HepG2 (cell line): ENCODE measurements around the gene SCN9A. TPM values are rescaled to one million over a fixed set of nuclear protein-coding genes. Genes with fewer than 3 reads are reported as not detected.

ENCODE experiments used
- ATAC-seq: fragments of 200-7000 bp; cut with Tn5 transposase; 3 replicates; pipeline ENCODE4 v1.9.1; 2020; ENCODE audit warnings: mild to moderate bottlenecking, moderate library complexity
- BruUV-seq: library from RNA; stranded (reverse); fragments of 400-500 nt; replicated peaks from 2 replicates; lab custom pipeline; 2021; lab: Mats Ljungman, UMichigan
- CTCF ChIA-PET: fragments of 300-600 bp; formaldehyde crosslinking; extraction: SDS; loops from one replicate; lab custom pipeline; 2021; ENCODE audit warnings: low total read pairs, inconsistent platforms, low intra/inter-chr PET ratio; lab: Yijun Ruan, JAX
- POLR2A ChIA-PET: fragments of 350-600 bp; sonication (Branson Sonifier 250); formaldehyde crosslinking; loops from one replicate; lab custom pipeline; 2020; ENCODE audit warnings: antibody characterized with exemption, inconsistent platforms; lab: Yijun Ruan, JAX
- DNase-seq: peaks from one replicate; pipeline ENCODE4 v3.0.0-alpha.2; 2015; ENCODE audit warnings: low spot score
- FAIRE-seq: peaks from 3 replicates; lab custom pipeline; 2011; peaks lifted over from hg19 to GRCh38; lab: Jason Lieb, UNC
- H2AFZ ChIP-seq: one replicate; pipeline ENCODE4 v1.6.1; 2011; ENCODE audit warnings: low read length, inconsistent platforms
- H3K27ac ChIP-seq: fragments of 300-600 bp; 3 replicates; pipeline ENCODE4 v1.8.0; 2011; ENCODE audit warnings: mixed run types, mild to moderate bottlenecking, mixed read lengths, low read length, inconsistent platforms; ENCODE audit not compliant: insufficient read depth; ENCODE audit errors: extremely low read length
- H3K27me3 ChIP-seq, 2 experiments: fragments of 200-600 bp in 1 of 2; 2 replicates in 1 of 2; 3 replicates in 1 of 2; pipeline versions ENCODE4 v1.6.0 to v1.8.0; 2011; ENCODE audit warnings: low read length in 2 of 2, mild to moderate bottlenecking in 2 of 2, moderate library complexity in 2 of 2, inconsistent platforms in 1 of 2; ENCODE audit not compliant: insufficient read depth in 2 of 2, control insufficient read depth in 1 of 2
- H3K36me3 ChIP-seq, 2 experiments: fragments of 200-600 bp in 1 of 2; replicated peaks in 1 of 2; 2 replicates in 1 of 2; 3 replicates in 1 of 2; pipeline versions ENCODE4 v1.5.1 to v1.8.0; 2011; ENCODE audit warnings: low read length in 2 of 2, inconsistent platforms in 1 of 2; ENCODE audit not compliant: insufficient read depth in 2 of 2, control insufficient read depth in 1 of 2
- H3K4me1 ChIP-seq: 2 replicates; pipeline ENCODE4 v1.5.1; 2012; ENCODE audit warnings: low read length, inconsistent platforms; ENCODE audit not compliant: insufficient read depth
- H3K4me2 ChIP-seq: 2 replicates; pipeline ENCODE4 v1.6.0; 2011; ENCODE audit warnings: low read depth, low read length, inconsistent platforms
- H3K4me3 ChIP-seq, 3 experiments: fragments of 200-600 bp in 1 of 3; sonication (generic), shearing (Covaris generic) in 1 of 3; replicated peaks in 1 of 3; 2 replicates each; pipeline ENCODE4 v1.5.1; 2011 to 2016; ENCODE audit warnings: low read length in 3 of 3, inconsistent platforms in 2 of 3, low read depth in 2 of 3, mild to moderate bottlenecking in 2 of 3, control low read depth in 1 of 3, mixed read lengths in 1 of 3; ENCODE audit not compliant: insufficient read depth in 1 of 3
- H3K79me2 ChIP-seq: one replicate; pipeline ENCODE4 v1.6.1; 2011; ENCODE audit warnings: low read length, inconsistent platforms; ENCODE audit not compliant: insufficient read depth
- H3K9ac ChIP-seq: 2 replicates; pipeline ENCODE4 v1.6.0; 2011; ENCODE audit warnings: mild to moderate bottlenecking, low read depth, low read length, inconsistent platforms; ENCODE audit not compliant: insufficient read depth
- H3K9me3 ChIP-seq: 2 replicates; pipeline ENCODE4 v1.5.1; 2012; ENCODE audit warnings: mild to moderate bottlenecking, low read length
- H4K20me1 ChIP-seq: 2 replicates; pipeline ENCODE4 v1.6.0; 2011; ENCODE audit warnings: inconsistent platforms, mild to moderate bottlenecking, low read length, moderate library complexity; ENCODE audit not compliant: insufficient read depth
- ARID3A ChIP-seq: IDR thresholded peaks from 2 replicates; pipeline ENCODE4 v1.6.1; 2012; ENCODE audit warnings: low read depth, low read length, improper control_type of control experiment
- CBFB ChIP-seq: sonication (generic); formaldehyde crosslinking; IDR thresholded peaks from 2 replicates; pipeline ENCODE4 v1.4.0; 2020; ENCODE audit warnings: missing genetic modification reagents
- CREM ChIP-seq, 2 experiments: sonication (generic) in 1 of 2; formaldehyde crosslinking in 1 of 2; IDR thresholded peaks; 2 replicates each; pipeline versions ENCODE4 v1.4.0 to v1.6.1; 2016 to 2020; ENCODE audit warnings: antibody characterized with exemption in 1 of 2, mild to moderate bottlenecking in 1 of 2, missing genetic modification reagents in 1 of 2
- CTCF ChIP-seq: sonication (generic); formaldehyde crosslinking; IDR thresholded peaks from 2 replicates; pipeline ENCODE4 v1.5.0; 2020; ENCODE audit warnings: mild to moderate bottlenecking, missing genetic modification reagents, moderate library complexity
- HMGXB4 ChIP-seq, 2 experiments: sonication (generic) in 1 of 2; formaldehyde crosslinking in 1 of 2; IDR thresholded peaks; 2 replicates each; pipeline versions ENCODE4 v1.4.0 to v1.6.1; 2018 to 2020; ENCODE audit warnings: missing genetic modification reagents in 2 of 2, borderline replicate concordance in 1 of 2, low read depth in 1 of 2, mild to moderate bottlenecking in 1 of 2, missing biosample characterization in 1 of 2
- MIXL1 ChIP-seq: IDR thresholded peaks from 2 replicates; pipeline ENCODE4 v1.6.1; 2016
- RAD21 ChIP-seq: fragments of 450-650 bp; formaldehyde crosslinking; IDR thresholded peaks from 2 replicates; pipeline ENCODE4 v1.5.0; 2020; ENCODE audit warnings: mild to moderate bottlenecking
- SMC3 ChIP-seq: IDR thresholded peaks from 2 replicates; pipeline ENCODE4 v1.6.1; 2011; ENCODE audit warnings: low read length, improper control_type of control experiment
- STAG1 ChIP-seq: sonication (generic); formaldehyde crosslinking; IDR thresholded peaks from 2 replicates; pipeline ENCODE4 v1.4.0; 2020; ENCODE audit warnings: missing genetic modification reagents
- ZNF142 ChIP-seq: sonication (generic); formaldehyde crosslinking; IDR thresholded peaks from 2 replicates; pipeline ENCODE4 v1.4.0; 2020; ENCODE audit warnings: missing genetic modification reagents
- WGBS: methylation state at CpG from one replicate; pipeline ENCODE4 v1.1.6; 2017; ENCODE audit warnings: low lambda C conversion rate; 5-methylcytosine and 5-hydroxymethylcytosine counted together
- in situ Hi-C: cut with HindIII; loops from 2 replicates; pipeline ENCODE4 v1.10.0; 2017; ENCODE audit warnings: low pct_unique_long_range_greater_than_20kb; ENCODE audit not compliant: extremely low pct_ligation_motif_present
- intact Hi-C: fragments of 100-400 bp; cut with micrococcal nuclease; formaldehyde crosslinking; loops from one replicate; pipeline ENCODE4 v1.10.0; 2022; ENCODE audit not compliant: unreplicated experiment
- polyA plus RNA-seq, 8 experiments: library from polyadenylated mRNA; depleted of rRNA in 3 of 8; stranded (reverse) in 7 of 8; unstranded in 1 of 8; fragments of >200 nt; fragmentation: Illumina TruSeq in 4 of 8; extraction: Trizol in 4 of 8; gene quantifications; 2 replicates each; pipeline versions ENCODE4 v1.2.1 to v1.2.3, GENCODE V29; 2011 to 2016; ENCODE audit warnings: low read depth in 4 of 8, missing spikeins in 1 of 8, mixed read lengths in 1 of 8; ENCODE audit not compliant: insufficient read depth in 1 of 8
- total RNA-seq, 5 experiments: library from RNA; depleted of rRNA; stranded (reverse); fragments of >200 nt; fragmentation: Illumina TruSeq; extraction: Trizol; gene quantifications; 2 replicates each; pipeline ENCODE4 v1.2.3, GENCODE V29; 2016; ENCODE audit warnings: low read depth in 1 of 5

Gene SCN9A
- total and polyA plus RNA-seq, 2 of the 13 experiments (the other 11 are each of a cell fraction or from before 2014, with no cell fraction given), result 15.3 to 24.3 TPM

- ATAC-seq (peak; percentile 87), DNase-seq (peak; percentile 60), FAIRE-seq (no peak)
- Histone ChIP-seq H4K20me1 (no peaks in the 10 kb centered on the region), H2AFZ (no peak overlapping the region), H3K36me3 (no peaks in the 10 kb centered on the region), H3K79me2 (no peaks in the 10 kb centered on the region), H3K9me3 (no peaks in the 10 kb centered on the region), H3K4me3 (peak overlapping the region in 2 of 3 experiments; percentile 19 to 26; a peak in 2 of 6 replicates), H3K4me2 (peak overlapping the region; percentile 70), H3K4me1 (peaks cover 30% of the 10 kb centered on the region), H3K9ac (no peak overlapping the region), H3K27ac (no peak overlapping the region), H3K27me3 (no peaks in the 10 kb centered on the region)
- BruUV-seq, result no TSS peak
- ChIA-PET POLR2A (interaction anchor here (0.9 kb wide), 1 partner anchor 8 kb away, joined by 4 read pairs; no protein-coding TSS in a partner anchor), CTCF (interaction anchor here (0.7 to 2.4 kb wide), 3 partner anchors 59 to 465 kb away, joined by 3 to 19 read pairs (median 5); partner anchors contain the start of gene TTC21B)
- in situ Hi-C loops (loop anchor here (5.0 kb wide), 1 partner anchor 467 kb away; the partner anchor contains the start of gene TTC21B), intact Hi-C loops (loop anchor here (1.0 to 5.0 kb wide), 6 partner anchors 42 to 1017 kb away; partner anchors contain the start of genes SCN9A and TTC21B)
- TF ChIP-seq STAG1 (CRISPR knock-in tag) (peak; percentile 88), CREM (IDR thresholded peaks at IDR 0.05) (0 out of 2 replicates have a peak, but pooled peaks have one; percentile 10), CREM (CRISPR knock-in tag; IDR thresholded peaks at IDR 0.05) (no peak), HMGXB4 (CRISPR knock-in tag; IDR thresholded peaks at IDR 0.05; ENCODE audit: borderline replicate concordance in 1 of 2, low read depth in 1 of 2) (peak in 1 of 2 experiments; percentile 26; a peak in 1 of 4 replicates), RAD21 (CRISPR knock-in tag) (peak; percentile 59; the same call in 1 of the 2 replicates), ARID3A (peak; percentile 81), ZNF142 (CRISPR knock-in tag) (no peak), MIXL1 (peak; percentile 52; the same call in 1 of the 2 replicates), SMC3 (peak; percentile 59), CTCF (CRISPR knock-in tag) (peak; percentile 78), CBFB (CRISPR knock-in tag) (no peak)
- WGBS, result 13% methylated on average over 2 of the region's 2 CpGs
Observed at GRCh38 chr2:166419616-166419934, 43.8 kb upstream of the SCN9A start.
